ENCODE measurements around the gene PROCR. TPM values are rescaled to one million over a fixed set of nuclear protein-coding genes. Genes with fewer than 3 reads are reported as not detected.
"Not testable (repeated sequence)": the region's sequence is repeated elsewhere in the genome, so short reads cannot be mapped to it uniquely, and the experiment has no call there.

Gene PROCR
- polyA plus RNA-seq, 1 donor = 43.5 TPM

GRCh38 chr20:35193031-35193791 lies 21.3 kb downstream of the PROCR start:
- not testable (repeated sequence) for DNase-seq

DNA sequence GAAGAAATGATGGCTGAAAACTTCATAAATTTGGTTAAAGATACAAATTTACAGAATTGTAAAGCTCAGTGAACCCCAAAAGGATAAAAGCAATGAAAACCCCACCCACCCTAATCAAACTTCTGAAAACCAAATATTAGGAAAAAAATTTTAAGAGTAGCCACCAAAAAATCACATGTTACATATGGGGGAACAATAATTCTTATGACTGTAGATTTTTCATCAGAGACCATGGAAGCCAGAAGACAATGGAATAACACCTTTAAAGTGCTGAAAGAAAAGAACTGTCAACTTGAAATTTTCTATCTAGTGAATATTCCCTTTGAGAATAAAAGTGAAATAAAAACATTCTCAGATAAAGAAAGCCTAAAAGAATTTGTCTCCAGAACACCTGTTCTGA lies 24.4 kb downstream of the PROCR start:
- DNase-seq = no peak

- DNase-seq = no peak
These were observed 27.9 kb downstream of the PROCR start for GRCh38 chr20:35199740-35200139.

DNA sequence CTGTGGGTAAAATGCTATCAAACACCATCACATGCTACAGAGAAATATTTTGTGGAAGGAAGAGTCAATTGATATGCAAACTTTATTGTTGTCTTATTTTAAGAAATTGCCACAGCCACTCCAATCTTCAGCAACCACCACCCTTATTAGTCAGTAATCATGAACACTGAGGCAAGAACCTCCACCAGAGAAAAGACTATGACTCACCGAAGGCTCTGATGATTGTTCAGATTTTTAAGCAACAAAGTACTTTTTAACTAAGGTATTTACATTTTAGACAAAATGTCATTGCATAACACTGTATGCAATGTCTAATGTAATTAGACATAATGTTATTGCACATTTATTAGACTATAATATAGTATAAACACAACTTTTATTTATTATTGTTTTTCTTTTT lies 28.4 kb downstream of the PROCR start:
- no peak for DNase-seq

DNA sequence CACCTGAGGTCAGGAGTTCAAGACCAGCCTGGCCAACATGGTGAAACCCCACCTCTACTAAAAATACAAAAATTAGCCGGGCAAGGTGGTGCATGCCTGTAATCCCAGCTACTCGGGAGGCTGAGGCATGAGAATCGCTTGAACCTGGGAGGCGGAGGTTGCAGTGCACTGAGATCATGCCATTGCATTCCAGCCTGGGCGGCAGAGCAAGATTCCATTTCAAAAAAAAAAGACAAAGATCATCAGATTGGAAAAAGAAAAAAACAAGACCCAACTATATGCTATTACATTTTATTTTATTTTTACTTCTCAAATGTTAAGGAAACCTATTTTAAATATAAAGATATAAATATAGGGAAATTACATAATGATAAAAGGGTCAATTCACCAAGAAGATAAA lies 29.6 kb downstream of the PROCR start:
- DNase-seq = not testable (repeated sequence)

- DNase-seq = no peak
These were observed 34.9 kb downstream of the PROCR start for GRCh38 chr20:35206802-35207201.

DNA sequence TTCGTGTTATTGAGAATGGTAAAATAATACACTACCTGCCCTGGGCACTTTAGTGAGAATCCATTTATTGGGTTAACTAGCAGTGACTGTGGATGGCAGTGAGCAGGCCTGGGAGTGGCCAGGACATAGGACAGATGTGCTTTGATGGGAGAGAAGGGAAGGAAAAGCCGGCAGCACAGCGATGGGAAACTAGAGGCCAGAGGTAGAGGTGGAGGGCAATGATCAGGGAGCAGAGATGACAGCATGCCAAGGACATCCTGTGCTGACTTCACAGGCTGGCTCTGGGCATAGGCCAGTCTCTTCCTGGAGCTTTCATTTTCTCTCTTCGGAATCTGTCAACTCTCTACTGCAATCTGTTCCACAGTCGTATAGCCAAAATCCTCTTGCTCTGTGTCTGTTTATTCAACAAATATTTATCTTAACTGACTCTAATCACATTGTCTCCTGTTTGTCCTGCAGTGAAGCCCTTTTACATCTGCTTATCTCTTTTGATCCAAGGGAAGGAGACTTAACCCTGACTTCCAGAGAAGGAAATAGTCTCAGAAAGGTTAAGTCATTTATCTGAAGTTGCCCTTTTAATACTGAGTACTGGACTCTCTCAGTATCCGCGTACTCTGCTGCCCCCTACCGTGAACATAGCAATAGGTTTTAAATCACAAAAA lies 36.2 kb downstream of the PROCR start:
- DNase-seq = peak; percentile 81

DNA sequence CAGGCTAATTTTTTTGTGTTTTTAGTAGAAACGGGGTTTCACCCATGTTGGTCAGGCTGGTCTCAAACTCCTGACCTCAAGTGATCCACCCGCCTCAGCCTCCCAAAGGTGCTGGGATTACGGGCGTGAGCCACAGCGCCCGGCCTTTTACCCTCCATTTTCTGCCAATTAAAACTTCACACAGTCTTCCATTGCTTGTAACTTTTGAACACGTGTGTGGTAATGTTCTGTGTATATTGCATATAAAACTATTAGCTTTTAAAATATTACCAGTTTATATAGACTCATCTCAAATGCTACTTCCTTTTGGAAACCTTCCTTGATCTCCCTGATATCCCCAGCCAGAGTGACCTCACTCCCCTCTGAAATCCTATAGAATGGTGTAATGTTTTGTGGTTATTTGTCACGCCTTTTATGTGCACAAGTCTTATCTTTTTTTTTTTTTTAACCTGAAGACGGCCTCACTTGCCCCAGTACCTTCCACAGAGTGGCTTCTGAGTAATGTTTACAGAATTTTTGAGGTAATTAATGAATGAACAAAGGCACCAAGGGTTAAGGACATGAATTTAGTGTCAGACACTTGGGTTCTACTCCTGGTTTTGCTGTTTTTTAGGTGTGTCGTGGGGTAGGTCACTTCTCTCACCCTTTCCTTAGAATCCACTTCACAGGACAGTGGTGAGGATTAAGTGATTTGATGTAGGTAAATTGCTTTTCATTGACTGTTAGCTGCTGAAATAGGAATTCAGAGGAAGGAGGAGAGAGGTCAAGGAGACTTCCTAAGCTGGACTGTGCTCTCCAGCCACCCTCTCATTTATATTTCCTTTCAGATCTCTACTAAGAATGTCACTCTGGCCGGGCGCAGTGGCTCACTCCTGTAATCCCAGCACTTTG lies 43.4 kb downstream of the PROCR start:
- no peak for DNase-seq

- no peak for DNase-seq
These were observed 44.7 kb downstream of the PROCR start for GRCh38 chr20:35216541-35216940.

DNA sequence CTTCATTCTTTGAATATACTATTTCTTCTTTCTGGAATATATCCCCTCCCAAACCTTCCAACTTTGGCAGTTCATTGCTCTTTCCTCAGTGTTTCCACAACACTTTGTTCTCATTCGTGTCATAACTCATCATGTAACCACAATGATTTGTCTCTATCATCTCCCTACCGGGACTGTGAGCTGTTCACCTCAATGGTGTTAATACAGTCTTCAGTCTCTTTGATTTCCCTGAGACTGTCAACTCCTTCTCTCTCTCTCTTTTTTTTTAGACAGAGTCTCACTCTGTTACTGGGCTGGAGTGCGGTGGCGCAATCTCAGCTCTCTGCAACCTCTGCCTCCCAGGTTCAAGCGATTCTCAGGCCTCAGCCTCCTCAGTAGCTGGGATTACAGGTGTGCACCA lies 52.1 kb downstream of the PROCR start:
- DNase-seq = no peak

- DNase-seq = no peak
These were observed 52.7 kb downstream of the PROCR start for GRCh38 chr20:35224536-35224935.

DNA sequence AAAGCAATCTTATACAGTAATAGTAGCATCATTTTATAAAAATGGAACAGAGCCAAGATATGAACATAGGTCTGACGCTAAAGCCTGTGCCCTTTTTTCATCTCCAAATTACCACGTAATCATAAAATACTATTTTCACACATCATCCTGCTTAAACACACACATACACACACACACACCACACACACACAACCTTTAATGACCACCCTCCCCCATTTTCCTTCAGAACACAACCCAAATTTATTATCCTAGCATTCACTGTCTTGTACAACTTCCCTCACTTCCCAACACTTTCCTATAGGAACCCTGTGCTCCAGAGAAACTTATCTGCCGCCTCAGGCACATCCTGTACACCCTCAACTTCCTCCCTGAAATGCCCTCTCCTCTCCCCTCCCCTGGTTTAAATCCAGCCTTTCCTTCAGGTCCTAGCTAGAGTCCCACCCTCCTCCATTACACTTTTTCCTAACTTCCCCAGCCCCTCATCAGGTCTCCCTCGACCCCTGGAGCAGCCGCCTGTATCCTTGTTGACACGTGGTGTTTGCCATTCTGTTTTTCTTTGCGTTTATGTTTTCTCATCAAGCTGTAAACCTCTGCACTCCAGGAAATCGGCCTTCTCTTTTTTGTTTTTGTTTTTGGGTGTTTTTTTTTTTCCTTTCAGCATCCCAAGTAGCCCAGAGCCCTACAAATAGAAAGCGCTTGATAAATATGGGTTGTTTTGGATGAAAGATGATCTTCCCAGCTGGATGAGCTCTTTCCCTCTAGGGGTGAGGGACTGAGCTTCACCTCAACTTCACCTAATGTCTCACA lies 53.6 kb downstream of the PROCR start:
- no peak for DNase-seq

DNA sequence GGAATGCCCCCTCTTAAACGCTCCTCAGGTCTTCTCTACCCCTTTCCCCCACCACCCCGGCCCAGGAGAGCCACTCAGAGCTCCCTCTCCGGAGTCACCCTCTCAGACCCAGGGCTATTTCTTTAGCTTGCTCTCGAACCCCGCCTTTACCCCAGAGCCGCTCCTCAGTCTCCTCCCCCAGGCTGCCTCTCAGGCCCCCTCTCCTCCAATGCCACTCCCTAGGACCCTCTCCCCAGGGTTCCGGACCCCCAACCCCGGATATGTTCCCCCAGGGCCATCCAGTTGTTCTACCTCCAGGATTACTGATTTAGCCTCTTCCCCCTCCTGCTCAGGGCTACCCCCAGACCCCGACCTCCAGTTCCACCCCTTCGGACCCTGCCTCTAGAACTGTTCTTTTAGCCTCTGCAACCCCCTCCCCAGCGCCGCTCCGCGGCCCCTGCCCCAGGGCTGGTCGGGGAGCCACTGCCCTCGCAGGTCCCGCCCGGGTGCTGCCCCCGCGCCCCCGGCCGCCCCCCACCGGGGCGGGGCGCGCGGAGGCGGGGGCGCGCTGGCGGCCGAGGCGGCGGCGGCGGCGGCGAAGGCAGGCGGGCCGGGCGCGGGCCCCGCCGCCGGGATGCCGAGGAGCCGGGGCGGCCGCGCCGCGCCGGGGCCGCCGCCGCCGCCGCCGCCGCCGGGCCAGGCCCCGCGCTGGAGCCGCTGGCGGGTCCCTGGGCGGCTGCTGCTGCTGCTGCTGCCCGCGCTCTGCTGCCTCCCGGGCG lies 54.4 kb downstream of the PROCR start, which contains the start of gene MMP24:
Gene MMP24, plus strand, starts transcription at position 565 of the 758 bp plus-strand sequence. Its CDS starts 49 bp downstream, at position 614.
- no peak for DNase-seq

Other genes starting within 250 kb of the PROCR start
- 25.5 TPM for gene GSS, start 216.3 kb upstream of the PROCR start, polyA plus RNA-seq (ENCODE audit: insufficient read length)
- gene MYH7B, start 216.2 kb upstream of the PROCR start, polyA plus RNA-seq (ENCODE audit: insufficient read length) = 48.9 TPM
- gene TRPC4AP, start 79.3 kb upstream of the PROCR start, polyA plus RNA-seq (ENCODE audit: insufficient read length) = 62.0 TPM
- 10.3 TPM for gene EDEM2, start 24.7 kb upstream of the PROCR start, polyA plus RNA-seq (ENCODE audit: insufficient read length)
- 0.43 TPM for gene MMP24, start 54.6 kb downstream of the PROCR start, polyA plus RNA-seq (ENCODE audit: insufficient read length)
- gene MMP24OS, start 106.0 kb downstream of the PROCR start, polyA plus RNA-seq (ENCODE audit: insufficient read length) = 29.2 TPM
- 75.6 TPM for gene EIF6, start 112.7 kb downstream of the PROCR start, polyA plus RNA-seq (ENCODE audit: insufficient read length)
- 0.17 TPM for gene FAM83C, start 120.4 kb downstream of the PROCR start, polyA plus RNA-seq (ENCODE audit: insufficient read length)
- gene UQCC1, start 239.9 kb downstream of the PROCR start, polyA plus RNA-seq (ENCODE audit: insufficient read length) = 42.2 TPM

Data from hindlimb muscle (tissue), 1 donor.